HepG2 (cell line): ENCODE data around the gene PREX1. TPM values are rescaled to one million over a fixed set of nuclear protein-coding genes. Genes with fewer than 3 reads are reported as not detected.

Experiments
- ATAC-seq: fragments of 200-7000 bp; cut with Tn5 transposase; 3 replicates; pipeline ENCODE4 v1.9.1; 2020; ENCODE audit warnings: mild to moderate bottlenecking, moderate library complexity
- BruUV-seq: library from RNA; stranded (reverse); fragments of 400-500 nt; replicated peaks from 2 replicates; lab custom pipeline; 2021; lab: Mats Ljungman, UMichigan
- CTCF ChIA-PET: fragments of 300-600 bp; formaldehyde crosslinking; extraction: SDS; loops from one replicate; lab custom pipeline; 2021; ENCODE audit warnings: low total read pairs, inconsistent platforms, low intra/inter-chr PET ratio; lab: Yijun Ruan, JAX
- POLR2A ChIA-PET: fragments of 350-600 bp; sonication (Branson Sonifier 250); formaldehyde crosslinking; loops from one replicate; lab custom pipeline; 2020; ENCODE audit warnings: antibody characterized with exemption, inconsistent platforms; lab: Yijun Ruan, JAX
- DNase-seq: peaks from one replicate; pipeline ENCODE4 v3.0.0-alpha.2; 2015; ENCODE audit warnings: low spot score
- FAIRE-seq: peaks from 3 replicates; lab custom pipeline; 2011; peaks lifted over from hg19 to GRCh38; lab: Jason Lieb, UNC
- H2AFZ ChIP-seq: one replicate; pipeline ENCODE4 v1.6.1; 2011; ENCODE audit warnings: low read length, inconsistent platforms
- H3K27ac ChIP-seq: fragments of 300-600 bp; 3 replicates; pipeline ENCODE4 v1.8.0; 2011; ENCODE audit warnings: mixed run types, mild to moderate bottlenecking, mixed read lengths, low read length, inconsistent platforms; ENCODE audit not compliant: insufficient read depth; ENCODE audit errors: extremely low read length
- H3K27me3 ChIP-seq, 2 experiments: fragments of 200-600 bp in 1 of 2; 2 replicates in 1 of 2; 3 replicates in 1 of 2; pipeline versions ENCODE4 v1.6.0 to v1.8.0; 2011; ENCODE audit warnings: low read length in 2 of 2, mild to moderate bottlenecking in 2 of 2, moderate library complexity in 2 of 2, inconsistent platforms in 1 of 2; ENCODE audit not compliant: insufficient read depth in 2 of 2, control insufficient read depth in 1 of 2
- H3K36me3 ChIP-seq, 2 experiments: fragments of 200-600 bp in 1 of 2; replicated peaks in 1 of 2; 2 replicates in 1 of 2; 3 replicates in 1 of 2; pipeline versions ENCODE4 v1.5.1 to v1.8.0; 2011; ENCODE audit warnings: low read length in 2 of 2, inconsistent platforms in 1 of 2; ENCODE audit not compliant: insufficient read depth in 2 of 2, control insufficient read depth in 1 of 2
- H3K4me1 ChIP-seq: 2 replicates; pipeline ENCODE4 v1.5.1; 2012; ENCODE audit warnings: low read length, inconsistent platforms; ENCODE audit not compliant: insufficient read depth
- H3K4me2 ChIP-seq: 2 replicates; pipeline ENCODE4 v1.6.0; 2011; ENCODE audit warnings: low read depth, low read length, inconsistent platforms
- H3K4me3 ChIP-seq, 3 experiments: fragments of 200-600 bp in 1 of 3; sonication (generic), shearing (Covaris generic) in 1 of 3; replicated peaks in 1 of 3; 2 replicates each; pipeline ENCODE4 v1.5.1; 2011 to 2016; ENCODE audit warnings: low read length in 3 of 3, inconsistent platforms in 2 of 3, low read depth in 2 of 3, mild to moderate bottlenecking in 2 of 3, control low read depth in 1 of 3, mixed read lengths in 1 of 3; ENCODE audit not compliant: insufficient read depth in 1 of 3
- H3K79me2 ChIP-seq: one replicate; pipeline ENCODE4 v1.6.1; 2011; ENCODE audit warnings: low read length, inconsistent platforms; ENCODE audit not compliant: insufficient read depth
- H3K9ac ChIP-seq: 2 replicates; pipeline ENCODE4 v1.6.0; 2011; ENCODE audit warnings: mild to moderate bottlenecking, low read depth, low read length, inconsistent platforms; ENCODE audit not compliant: insufficient read depth
- H3K9me3 ChIP-seq: 2 replicates; pipeline ENCODE4 v1.5.1; 2012; ENCODE audit warnings: mild to moderate bottlenecking, low read length
- H4K20me1 ChIP-seq: 2 replicates; pipeline ENCODE4 v1.6.0; 2011; ENCODE audit warnings: inconsistent platforms, mild to moderate bottlenecking, low read length, moderate library complexity; ENCODE audit not compliant: insufficient read depth
- ZNF543 ChIP-seq: sonication (generic); formaldehyde crosslinking; IDR thresholded peaks from 2 replicates; pipeline ENCODE4 v1.4.0; 2020; ENCODE audit warnings: mild to moderate bottlenecking, missing genetic modification reagents
- WGBS: methylation state at CpG from one replicate; pipeline ENCODE4 v1.1.6; 2017; ENCODE audit warnings: low lambda C conversion rate; 5-methylcytosine and 5-hydroxymethylcytosine counted together
- in situ Hi-C: cut with HindIII; loops from 2 replicates; pipeline ENCODE4 v1.10.0; 2017; ENCODE audit warnings: low pct_unique_long_range_greater_than_20kb; ENCODE audit not compliant: extremely low pct_ligation_motif_present
- intact Hi-C: fragments of 100-400 bp; cut with micrococcal nuclease; formaldehyde crosslinking; loops from one replicate; pipeline ENCODE4 v1.10.0; 2022; ENCODE audit not compliant: unreplicated experiment
- polyA plus RNA-seq, 8 experiments: library from polyadenylated mRNA; depleted of rRNA in 3 of 8; stranded (reverse) in 7 of 8; unstranded in 1 of 8; fragments of >200 nt; fragmentation: Illumina TruSeq in 4 of 8; extraction: Trizol in 4 of 8; gene quantifications; 2 replicates each; pipeline versions ENCODE4 v1.2.1 to v1.2.3, GENCODE V29; 2011 to 2016; ENCODE audit warnings: low read depth in 4 of 8, missing spikeins in 1 of 8, mixed read lengths in 1 of 8; ENCODE audit not compliant: insufficient read depth in 1 of 8
- total RNA-seq, 5 experiments: library from RNA; depleted of rRNA; stranded (reverse); fragments of >200 nt; fragmentation: Illumina TruSeq; extraction: Trizol; gene quantifications; 2 replicates each; pipeline ENCODE4 v1.2.3, GENCODE V29; 2016; ENCODE audit warnings: low read depth in 1 of 5
- TF ChIP-seq, protein P1 (sequence below): sonication (generic); formaldehyde crosslinking; IDR thresholded peaks from 2 replicates; pipeline ENCODE4 v1.4.0; 2020; ENCODE audit warnings: mild to moderate bottlenecking, missing genetic modification reagents
- TF ChIP-seq, protein P2 (sequence below): sonication (generic); formaldehyde crosslinking; IDR thresholded peaks from 2 replicates; pipeline ENCODE4 v1.4.0; 2020; ENCODE audit warnings: missing genetic modification reagents, borderline replicate concordance
- TF ChIP-seq, protein P3 (sequence below): sonication (generic); formaldehyde crosslinking; IDR thresholded peaks from 2 replicates; pipeline ENCODE4 v1.5.0; 2020; ENCODE audit warnings: missing genetic modification reagents
- TF ChIP-seq, protein P4 (sequence below): IDR thresholded peaks from 2 replicates; pipeline ENCODE4 v1.6.1; 2016; ENCODE audit warnings: control low read depth

The PREX1 gene
- total and polyA plus RNA-seq, 2 of the 13 experiments (the other 11 are each of a cell fraction or from before 2014, with no cell fraction given) = 0.02 to 0.04 TPM

DNA sequence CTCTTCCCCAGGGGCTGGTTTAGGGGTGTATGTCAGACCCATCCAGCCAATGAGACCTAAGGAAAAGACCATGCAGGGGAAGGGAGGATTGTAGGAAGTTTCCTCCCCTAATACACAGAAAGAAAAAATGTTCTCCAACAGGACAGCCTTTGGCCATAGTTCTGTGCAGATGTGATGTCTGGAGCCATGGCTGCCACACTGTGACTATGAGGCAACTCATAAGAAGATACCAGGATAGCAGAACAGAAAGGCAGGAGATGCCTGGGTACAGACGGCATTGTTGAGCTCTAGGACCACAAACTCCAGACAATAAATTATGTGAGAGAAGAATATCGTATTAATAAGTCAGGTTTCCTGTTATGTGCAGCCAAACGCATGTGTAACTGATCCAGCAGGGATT is 156.7 kb downstream of the PREX1 start:
- H3K4me3 ChIP-seq = no peak overlapping the region
- no peak overlapping the region for H2AFZ ChIP-seq
- peaks cover 13% of the 10 kb centered on the region; the same call in 1 of the 2 replicates for H3K4me1 ChIP-seq
- no peak overlapping the region for H3K4me2 ChIP-seq
- no peak for TF ChIP-seq ZNF543 (CRISPR knock-in tag)
- TF ChIP-seq, protein P1, sequence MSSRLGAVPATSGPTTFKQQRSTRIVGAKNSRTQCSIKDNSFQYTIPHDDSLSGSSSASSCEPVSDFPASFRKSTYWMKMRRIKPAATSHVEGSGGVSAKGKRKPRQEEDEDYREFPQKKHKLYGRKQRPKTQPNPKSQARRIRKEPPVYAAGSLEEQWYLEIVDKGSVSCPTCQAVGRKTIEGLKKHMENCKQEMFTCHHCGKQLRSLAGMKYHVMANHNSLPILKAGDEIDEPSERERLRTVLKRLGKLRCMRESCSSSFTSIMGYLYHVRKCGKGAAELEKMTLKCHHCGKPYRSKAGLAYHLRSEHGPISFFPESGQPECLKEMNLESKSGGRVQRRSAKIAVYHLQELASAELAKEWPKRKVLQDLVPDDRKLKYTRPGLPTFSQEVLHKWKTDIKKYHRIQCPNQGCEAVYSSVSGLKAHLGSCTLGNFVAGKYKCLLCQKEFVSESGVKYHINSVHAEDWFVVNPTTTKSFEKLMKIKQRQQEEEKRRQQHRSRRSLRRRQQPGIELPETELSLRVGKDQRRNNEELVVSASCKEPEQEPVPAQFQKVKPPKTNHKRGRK (CRISPR knock-in tag) = no peak
- TF ChIP-seq, protein P2, sequence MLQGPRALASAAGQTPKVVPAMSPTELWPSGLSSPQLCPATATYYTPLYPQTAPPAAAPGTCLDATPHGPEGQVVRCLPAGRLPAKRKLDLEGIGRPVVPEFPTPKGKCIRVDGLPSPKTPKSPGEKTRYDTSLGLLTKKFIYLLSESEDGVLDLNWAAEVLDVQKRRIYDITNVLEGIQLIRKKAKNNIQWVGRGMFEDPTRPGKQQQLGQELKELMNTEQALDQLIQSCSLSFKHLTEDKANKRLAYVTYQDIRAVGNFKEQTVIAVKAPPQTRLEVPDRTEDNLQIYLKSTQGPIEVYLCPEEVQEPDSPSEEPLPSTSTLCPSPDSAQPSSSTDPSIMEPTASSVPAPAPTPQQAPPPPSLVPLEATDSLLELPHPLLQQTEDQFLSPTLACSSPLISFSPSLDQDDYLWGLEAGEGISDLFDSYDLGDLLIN = no peak
- TF ChIP-seq, protein P3, sequence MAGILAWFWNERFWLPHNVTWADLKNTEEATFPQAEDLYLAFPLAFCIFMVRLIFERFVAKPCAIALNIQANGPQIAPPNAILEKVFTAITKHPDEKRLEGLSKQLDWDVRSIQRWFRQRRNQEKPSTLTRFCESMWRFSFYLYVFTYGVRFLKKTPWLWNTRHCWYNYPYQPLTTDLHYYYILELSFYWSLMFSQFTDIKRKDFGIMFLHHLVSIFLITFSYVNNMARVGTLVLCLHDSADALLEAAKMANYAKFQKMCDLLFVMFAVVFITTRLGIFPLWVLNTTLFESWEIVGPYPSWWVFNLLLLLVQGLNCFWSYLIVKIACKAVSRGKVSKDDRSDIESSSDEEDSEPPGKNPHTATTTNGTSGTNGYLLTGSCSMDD = no peak
- TF ChIP-seq, protein P4, sequence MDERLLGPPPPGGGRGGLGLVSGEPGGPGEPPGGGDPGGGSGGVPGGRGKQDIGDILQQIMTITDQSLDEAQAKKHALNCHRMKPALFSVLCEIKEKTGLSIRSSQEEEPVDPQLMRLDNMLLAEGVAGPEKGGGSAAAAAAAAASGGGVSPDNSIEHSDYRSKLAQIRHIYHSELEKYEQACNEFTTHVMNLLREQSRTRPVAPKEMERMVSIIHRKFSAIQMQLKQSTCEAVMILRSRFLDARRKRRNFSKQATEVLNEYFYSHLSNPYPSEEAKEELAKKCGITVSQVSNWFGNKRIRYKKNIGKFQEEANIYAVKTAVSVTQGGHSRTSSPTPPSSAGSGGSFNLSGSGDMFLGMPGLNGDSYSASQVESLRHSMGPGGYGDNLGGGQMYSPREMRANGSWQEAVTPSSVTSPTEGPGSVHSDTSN (CRISPR knock-in tag) = no peak
- TF ChIP-seq, all 625 proteins: peak for 0
- intact Hi-C loops = no loop called here
- ATAC-seq (no peak), DNase-seq (no peak), FAIRE-seq (no peak)
- ChIA-PET CTCF (no interaction called here), POLR2A (no interaction called here)
- H3K9ac ChIP-seq = no peak overlapping the region
- BruUV-seq = no TSS peak
- 13% methylated on average over 3 of the region's 3 CpGs for WGBS
- H3K36me3 ChIP-seq = no peaks in the 10 kb centered on the region
- H3K9me3 ChIP-seq = no peaks in the 10 kb centered on the region
- in situ Hi-C loops = no loop called here
- H3K27me3 ChIP-seq = peaks cover 10 to 60% of the 10 kb centered on the region in 2 experiments; a peak in 4 of 5 replicates
- H3K79me2 ChIP-seq = no peaks in the 10 kb centered on the region
- H4K20me1 ChIP-seq = no peaks in the 10 kb centered on the region
- H3K27ac ChIP-seq = no peak overlapping the region
